SKM-1 treated with dmso at 0.1 percent for 144 hours (cell line): ENCODE data around the gene PRKAG1.

Experiments used
- DNase-seq: peaks from one replicate; lab custom pipeline; 2025; ENCODE audit not compliant: unreplicated experiment; lab: John Stamatoyannopoulos, UW

Gene PRKAG1

DNA sequence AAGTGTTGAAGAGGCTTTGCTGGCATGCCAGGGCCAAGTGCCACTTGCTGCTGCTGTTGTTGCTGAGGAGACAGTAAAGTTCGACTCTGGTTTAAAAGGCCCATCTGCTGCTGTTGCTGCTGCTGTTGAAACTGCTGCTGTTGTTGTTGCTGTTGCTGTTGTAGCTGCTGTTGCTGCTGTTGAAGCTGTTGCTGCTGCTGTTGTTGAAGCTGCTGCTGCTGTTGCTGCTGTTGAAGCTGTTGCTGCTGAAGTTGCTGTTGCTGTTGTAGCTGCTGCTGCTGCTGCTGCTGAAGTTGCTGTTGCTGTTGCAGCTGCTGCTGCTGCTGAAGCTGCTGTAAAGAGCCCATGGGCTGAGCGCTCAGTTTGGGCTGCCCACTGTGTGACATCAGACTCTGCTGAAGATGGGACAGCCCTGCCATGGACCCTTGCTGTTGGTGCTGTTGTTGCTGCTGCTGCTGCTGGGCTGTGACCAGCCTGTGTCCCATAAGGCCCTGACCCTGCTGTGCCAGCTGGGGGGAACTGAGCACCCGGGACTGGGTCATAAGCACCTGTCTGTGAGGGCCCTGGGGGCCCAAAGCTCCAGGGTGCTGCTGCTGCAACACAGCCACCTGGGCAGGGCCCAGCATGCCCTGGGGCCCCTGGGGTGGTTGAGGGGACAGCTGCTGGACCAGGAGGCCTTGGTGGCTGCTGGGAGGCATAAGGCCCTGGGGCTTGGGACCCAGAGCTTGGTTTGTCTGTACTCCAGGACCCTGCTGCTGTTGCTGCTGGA lies 14.3 kb upstream of the PRKAG1 start:
- no peak for DNase-seq

DNA sequence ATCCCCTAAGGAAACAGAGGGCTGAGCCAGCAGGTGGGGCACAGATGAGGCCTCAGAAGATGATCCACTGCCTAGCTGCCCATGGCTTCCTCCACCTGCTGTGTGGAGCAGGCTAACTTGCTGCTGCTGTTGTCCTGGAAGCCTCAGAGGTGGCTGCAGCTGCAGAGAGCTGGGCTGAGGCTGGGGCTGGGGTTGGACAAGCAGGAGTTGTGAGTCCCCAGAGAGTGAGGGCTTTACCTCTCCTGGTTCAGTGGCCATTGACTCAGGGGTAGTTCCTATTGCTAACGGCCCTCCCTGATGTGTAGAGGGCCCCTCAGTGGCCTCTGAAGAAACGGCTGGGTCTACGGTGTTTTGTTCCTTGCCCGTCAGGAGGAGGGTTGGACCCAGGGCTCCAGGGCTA lies 13.7 kb upstream of the PRKAG1 start:
- no peak for DNase-seq

DNA sequence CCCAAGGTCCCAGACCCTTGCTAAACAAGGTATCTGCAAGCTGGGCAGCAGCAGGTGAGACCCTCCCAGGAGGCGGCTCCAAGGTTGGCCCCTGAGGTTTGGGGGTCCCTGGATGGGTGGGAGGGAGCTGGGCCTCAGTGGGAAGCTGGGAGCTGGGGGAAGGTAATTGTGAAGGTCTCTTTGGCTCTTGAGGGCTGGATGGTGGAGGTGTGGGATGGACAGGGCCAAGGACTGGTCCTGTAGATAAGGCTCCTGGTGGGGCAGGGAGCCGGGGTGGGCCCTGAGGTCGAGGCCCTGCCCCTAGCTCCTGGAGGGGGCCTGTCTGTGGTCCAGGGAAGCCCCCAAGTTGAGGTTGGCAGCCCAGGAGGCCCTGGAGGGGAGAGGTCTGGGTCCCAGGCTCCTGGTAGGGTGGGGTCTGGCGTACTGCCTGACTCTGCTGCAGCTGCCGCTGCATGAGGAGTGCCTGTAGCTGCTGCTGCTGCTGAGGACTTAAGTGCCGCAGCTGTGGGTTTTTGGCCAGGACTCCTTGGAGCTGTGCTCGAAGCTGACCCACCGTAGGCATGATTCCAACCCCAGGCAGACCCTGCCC lies 13.1 kb upstream of the PRKAG1 start:
- no peak for DNase-seq

DNA sequence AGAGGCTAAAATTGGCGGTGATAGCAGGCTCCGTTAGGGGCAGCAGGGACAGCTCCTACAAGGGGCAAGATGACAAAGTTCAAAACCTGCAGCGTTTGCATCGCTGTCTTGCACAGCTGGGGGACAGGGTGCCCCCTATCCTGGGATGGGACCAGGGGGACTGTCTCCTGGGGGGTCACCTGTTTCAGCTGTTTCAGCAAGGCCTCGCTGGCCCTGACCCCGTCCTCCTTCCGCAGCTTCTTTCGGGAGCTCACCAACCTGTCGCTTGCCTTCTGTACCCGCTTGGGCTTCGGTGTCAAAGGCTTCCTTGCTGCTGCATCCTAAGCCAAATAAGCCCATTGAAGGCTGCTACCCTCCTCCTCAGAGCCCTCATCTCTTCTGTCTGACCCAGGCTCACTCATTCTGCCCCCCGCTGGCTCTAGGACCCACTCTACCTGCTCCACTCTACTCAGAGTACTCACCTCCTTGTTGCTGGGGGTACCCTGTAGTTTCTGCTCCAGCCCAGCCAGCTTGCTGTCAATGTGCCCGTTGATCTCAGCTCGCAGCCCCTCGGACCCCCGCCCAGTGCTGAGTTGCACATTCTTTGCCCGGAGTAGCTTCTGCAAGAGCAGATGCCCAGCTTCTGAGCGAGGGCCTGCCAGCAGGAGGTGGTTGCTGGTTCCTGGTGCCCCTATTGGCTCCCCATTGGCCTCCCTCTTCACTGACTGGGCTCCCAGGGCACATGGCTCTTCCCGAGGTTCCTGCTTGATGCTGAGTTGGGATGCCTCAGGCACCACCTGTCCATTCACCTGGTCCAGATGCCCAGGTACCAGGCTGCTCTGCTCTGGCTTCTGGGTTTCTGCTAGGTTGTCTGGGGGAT lies 12.4 kb upstream of the PRKAG1 start:
- DNase-seq: no peak

DNA sequence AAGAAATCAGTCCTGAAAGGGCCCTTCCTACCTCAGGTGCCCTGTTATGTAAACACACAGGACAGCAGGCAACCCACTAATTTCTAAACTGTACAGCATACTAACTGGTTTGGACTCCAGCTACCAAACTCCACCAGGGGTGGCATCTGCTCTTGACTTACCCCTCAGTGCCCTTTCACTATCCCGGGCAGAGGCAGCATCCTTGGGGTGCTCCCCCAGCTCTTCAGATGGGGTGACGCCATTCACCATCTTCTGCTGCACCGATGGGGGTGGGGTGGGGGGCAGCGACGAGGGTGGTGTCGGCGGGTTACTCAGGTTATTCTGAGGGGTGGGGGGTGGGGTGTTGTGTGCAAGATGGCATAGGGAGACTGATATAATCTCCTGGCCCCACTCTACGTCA lies 11.5 kb upstream of the PRKAG1 start:
- no peak for DNase-seq

- DNase-seq: no peak
These were observed 10.2 kb upstream of the PRKAG1 start for GRCh38 chr12:49028666-49029275.

- no peak for DNase-seq
These were observed 9.4 kb upstream of the PRKAG1 start for GRCh38 chr12:49027846-49028555.

GRCh38 chr12:49026678-49027480 lies 8.3 kb upstream of the PRKAG1 start:
- no peak for DNase-seq

DNA sequence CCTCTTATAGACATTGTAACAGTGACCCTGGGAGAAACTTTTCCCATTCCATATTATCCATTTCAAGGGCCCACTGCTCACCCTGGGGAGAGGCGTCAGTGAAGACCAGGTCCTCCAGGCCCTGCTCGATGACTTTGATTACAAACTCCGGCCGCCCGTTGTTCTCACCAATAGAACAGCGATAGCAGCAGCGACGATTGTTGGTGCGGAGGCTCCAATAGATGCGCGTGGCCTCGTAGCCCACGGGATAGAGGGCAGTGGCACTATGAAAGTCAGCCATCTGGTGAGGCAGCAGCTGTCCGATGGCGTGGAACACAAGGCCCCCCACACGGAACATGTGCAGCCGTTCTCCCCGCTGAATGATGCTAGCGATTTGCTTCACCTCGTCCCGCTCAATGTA lies 7.5 kb upstream of the PRKAG1 start:
- DNase-seq: no peak

GRCh38 chr12:49025463-49025862 lies 6.9 kb upstream of the PRKAG1 start:
- no peak for DNase-seq

DNA sequence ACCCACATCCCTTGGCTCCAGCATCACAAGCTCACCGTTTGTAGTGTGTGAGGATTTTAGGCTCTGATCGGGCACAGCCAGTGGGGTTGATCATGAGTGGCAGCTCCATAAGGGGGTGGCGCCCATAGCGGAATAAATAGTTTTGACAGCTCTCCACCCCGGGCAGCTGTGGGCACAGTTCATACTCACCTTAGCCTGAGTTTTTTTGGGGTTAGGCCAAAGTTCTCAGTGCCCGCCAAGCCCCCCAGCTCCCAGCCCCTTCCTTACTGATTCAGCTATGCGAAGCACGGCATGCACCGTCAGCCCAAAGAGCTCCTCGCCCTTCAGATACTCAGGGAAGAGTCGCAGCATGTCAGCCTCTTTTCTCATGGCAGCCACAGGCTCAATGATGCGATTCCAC lies 6.0 kb upstream of the PRKAG1 start:
- no peak for DNase-seq

DNA sequence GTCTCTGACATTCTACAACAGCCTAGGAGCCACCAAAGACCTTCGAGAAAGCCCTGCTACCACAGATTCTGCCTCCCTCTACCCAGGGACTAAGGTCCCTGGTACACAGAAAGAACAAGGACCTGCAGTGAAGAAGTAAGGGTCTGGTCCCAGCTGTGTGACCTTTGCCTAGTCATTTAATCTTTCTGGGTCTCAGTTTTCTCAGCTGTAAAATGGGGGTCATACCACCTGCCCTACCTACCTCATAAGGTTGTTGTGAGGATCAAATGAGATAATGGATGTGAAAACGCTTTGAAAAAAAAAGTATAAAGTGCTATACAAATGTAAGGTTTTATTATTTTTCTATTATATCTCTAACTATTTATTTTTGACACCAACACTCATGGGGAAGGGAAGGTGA lies 5.2 kb upstream of the PRKAG1 start:
- DNase-seq: no peak

DNA sequence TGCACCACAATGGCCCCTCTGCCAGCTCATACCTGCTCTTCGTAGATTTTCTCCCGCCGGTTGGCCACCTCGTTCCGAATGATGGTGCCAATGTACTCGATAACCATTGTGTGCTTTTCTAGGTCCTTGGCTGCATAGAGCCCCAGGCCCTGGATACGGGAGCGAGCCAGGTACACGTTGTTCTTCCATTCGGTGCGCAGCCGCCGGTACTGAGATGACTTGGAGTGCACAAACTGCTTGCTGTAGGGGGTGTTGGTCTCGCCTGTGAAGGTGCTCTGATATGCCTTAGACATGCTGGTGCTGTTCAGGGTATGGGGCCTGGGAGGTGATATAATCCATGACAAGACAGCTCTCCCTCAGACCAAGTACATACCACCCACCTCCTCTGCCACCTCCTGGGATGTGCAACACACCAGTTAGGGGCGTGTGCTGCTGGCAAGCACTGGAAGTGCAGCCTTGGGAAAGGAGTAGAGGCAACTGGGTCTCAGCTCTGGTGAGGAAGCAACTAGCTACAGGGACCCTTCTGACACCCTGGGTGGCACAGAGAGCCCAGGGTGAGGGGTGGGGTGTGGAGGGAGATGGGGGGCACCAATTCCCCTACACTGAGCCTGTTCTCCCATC lies 4.1 kb upstream of the PRKAG1 start:
- no peak for DNase-seq

- DNase-seq: no peak
These were observed 2.8 kb upstream of the PRKAG1 start for GRCh38 chr12:49021292-49021915.

DNA sequence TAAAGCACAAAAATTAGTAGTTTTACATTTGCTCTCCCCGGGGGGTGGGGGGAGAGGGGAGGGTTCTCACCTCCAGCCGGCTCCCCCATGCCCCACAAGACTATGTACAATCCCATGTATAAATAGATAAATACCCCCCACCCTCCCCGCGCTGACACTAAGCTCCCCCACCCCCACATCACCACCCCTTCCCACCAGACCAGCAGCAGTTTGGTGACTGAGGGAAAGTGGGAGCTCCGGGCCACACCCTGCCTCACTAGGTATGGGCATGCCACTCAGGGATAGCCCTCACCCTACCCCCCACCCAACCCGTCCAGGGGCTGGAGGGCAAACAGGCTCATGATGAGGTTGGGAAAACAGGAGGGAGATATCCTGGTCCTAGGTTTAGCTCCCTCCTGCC lies 1.9 kb upstream of the PRKAG1 start:
- DNase-seq: no peak

DNA sequence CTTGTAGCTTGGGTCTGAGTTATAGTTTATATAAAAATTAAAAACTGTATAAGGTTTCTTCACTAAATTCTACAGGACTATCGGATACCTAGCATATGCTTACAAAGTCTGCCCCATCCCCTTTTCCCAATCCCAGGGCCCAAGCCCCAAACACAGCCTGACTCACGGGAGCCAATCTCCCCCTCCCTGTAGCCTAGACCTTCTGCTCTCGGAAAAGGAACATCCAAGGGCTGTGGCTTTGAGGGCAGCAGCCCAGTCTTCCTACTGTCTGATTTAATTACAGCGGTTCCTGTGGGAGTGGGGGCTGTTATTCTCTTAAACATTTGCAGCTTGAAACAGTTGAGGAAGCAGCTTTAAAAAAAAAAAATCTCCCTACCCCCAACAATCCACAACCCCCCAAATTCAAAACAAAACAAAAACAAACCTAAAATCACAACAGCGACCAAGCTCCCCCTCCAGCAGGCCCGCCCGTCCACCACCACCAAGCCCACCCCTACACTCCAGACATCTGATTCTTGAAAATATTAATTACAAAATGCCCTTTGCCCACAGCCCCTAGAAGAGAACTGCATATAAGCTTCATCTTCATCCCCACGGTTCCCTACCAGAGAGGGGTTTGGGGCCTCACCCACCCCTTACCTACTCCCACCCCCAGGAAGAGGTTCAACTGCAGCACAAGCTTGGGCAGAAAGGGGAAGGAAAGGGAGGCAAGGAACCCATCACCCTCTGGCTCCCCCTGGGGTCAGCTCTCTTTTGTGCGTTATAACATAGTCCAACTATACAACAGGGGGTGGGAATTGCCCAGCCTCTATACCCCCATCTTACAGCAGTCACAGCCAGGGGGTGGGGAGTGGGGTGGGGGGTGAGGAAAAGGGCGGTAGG lies 1.1 kb upstream of the PRKAG1 start:
- DNase-seq: peak; percentile 43

- DNase-seq: peak; percentile 42
These were observed 499 bp upstream of the PRKAG1 start for GRCh38 chr12:49019120-49019430.

- peak; percentile 36 for DNase-seq
These were observed 700 bp downstream of the PRKAG1 start for GRCh38 chr12:49017891-49018260.

DNA sequence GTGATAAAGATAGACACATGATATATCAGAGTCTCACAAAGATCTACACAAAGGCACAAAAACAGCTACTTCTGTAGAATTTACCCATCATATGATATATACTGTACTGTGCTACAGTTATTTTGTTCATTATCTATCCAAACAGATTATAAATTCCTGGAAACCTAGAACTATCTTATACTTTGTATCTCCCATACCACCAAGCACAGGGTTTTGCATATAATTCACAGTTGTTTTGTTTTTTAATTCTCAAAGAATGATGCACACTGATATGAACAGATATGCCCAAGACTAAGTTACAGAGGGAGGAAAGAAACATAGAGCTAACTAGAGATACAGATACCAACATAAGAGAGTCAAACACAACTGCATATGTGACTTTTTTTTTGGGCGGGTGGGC lies 3.4 kb downstream of the PRKAG1 start:
- DNase-seq: no peak
